Hepatocyte (in vitro differentiated cells): ENCODE data around the gene PCDH9.

Source experiments
- CTCF ChIP-seq: fragments of 200-600 bp; sonication (generic); IDR thresholded peaks from 2 replicates; pipeline ENCODE4 v1.5.1; 2016; ENCODE audit warnings: antibody characterized with exemption, mild to moderate bottlenecking; ENCODE audit not compliant: poor library complexity
- EZH2phosphoT487 ChIP-seq: fragments of 200-600 bp; sonication (generic); IDR thresholded peaks from one replicate; pipeline ENCODE4 v1.6.1; 2018; ENCODE audit warnings: antibody characterized with exemption, mild to moderate bottlenecking, low read depth, moderate library complexity; ENCODE audit not compliant: unreplicated experiment, severe bottlenecking

- TF ChIP-seq CTCF (no peak), EZH2phosphoT487 (no peak)
Measured at GRCh38 chr13:66565279-66565678, 664.9 kb downstream of the PCDH9 start.
